Activated T-helper 9 cell treated with anti-CD3 and anti-CD28 coated beads, Interleukin-2, amount 50 U/mL, for 16 hours (primary cell): ENCODE results near the gene TAS1R2.
"Not testable (repeated sequence)": the region's sequence is repeated elsewhere in the genome, so short reads cannot be mapped to it uniquely, and the experiment has no call there.

Source experiments
- DNase-seq: peaks from one replicate; pipeline ENCODE4 v3.0.0-alpha.2; 2020; ENCODE audit warnings: low read depth

Gene TAS1R2

DNA sequence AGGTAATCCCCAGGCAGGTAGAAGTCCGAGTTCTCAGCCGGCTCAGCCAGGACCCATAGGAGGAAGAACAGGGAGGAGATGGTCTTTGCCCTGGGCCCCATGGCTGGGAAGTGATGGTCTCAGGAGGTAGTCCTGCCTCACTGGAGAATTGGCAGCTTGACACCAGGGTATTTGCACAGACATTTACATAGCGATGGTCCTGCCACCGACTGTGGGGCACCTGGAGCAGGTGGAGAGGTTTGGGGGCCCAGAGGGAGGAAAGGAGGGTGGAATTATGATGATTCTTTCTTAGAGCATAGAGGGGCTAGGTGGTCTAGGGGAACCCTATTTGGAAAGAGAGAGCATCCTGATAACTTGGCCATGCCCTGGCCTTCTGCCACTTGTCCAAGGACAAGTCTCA is at the start of gene TAS1R2:
TAS1R2 (minus strand) TSS at position 101 of the 400 bp plus-strand sequence; CDS start at position 101, 0 bp downstream.
- no peak for DNase-seq

GRCh38 chr1:18907917-18908845 is 48.7 kb upstream of the TAS1R2 start:
- no peak for DNase-seq

DNA sequence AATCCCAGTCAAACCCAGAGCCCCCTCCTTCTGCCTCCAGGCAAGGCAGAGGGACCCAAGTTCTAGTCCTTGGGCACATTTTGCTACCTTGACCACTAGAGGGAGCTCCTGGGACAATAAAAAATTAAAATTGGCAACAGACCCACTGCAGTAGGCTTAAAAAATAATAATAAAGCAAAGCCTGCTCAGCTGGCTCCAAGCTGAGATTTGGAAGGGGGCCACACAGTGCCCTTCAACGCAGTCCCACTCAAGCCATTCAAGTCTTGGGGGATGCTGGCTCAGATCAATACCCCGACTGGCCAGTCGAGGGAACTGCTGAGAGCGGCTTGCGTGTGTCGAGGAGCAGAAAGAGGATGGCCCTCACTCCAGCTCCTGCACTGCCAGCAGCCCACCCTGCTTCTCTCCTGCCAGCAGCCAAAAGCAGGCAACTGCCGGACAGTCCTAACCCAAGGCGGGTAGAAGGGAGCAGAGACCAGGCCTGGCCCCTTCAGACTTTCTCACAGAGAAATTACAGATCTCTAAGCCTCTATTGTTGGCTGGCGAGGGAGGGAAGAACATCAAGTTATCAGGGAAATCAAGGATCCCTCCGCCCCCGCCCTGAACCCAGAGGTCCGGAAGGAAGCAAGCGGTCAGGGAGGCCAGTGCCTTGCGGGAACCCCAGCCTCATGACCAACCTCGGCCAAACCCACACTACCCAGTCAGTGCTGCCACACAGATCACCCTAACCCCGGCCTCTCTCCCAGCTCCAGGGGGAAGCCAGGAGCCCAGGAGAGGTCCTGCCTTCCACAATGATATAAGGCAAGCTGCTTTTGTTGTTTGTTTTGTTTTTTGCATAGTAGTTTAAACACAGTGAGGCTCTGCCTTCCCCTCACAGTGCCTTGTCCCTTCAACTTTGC is 47.8 kb upstream of the TAS1R2 start:
- peak; percentile 24 for DNase-seq

- no peak for DNase-seq
These were observed 43.9 kb upstream of the TAS1R2 start for GRCh38 chr1:18903291-18903756.

GRCh38 chr1:18902523-18903290 is 43.2 kb upstream of the TAS1R2 start, which contains the start of gene ALDH4A1:
Gene ALDH4A1, minus strand, starts transcription at chr1:18902555. Its CDS starts 32 bp downstream, at chr1:18902523.
- DNase-seq: peak; percentile 84

GRCh38 chr1:18901952-18902522 is 42.6 kb upstream of the TAS1R2 start:
- DNase-seq: no peak

GRCh38 chr1:18901147-18901951 is 41.9 kb upstream of the TAS1R2 start:
- no peak for DNase-seq

GRCh38 chr1:18900303-18900841 is 40.9 kb upstream of the TAS1R2 start:
- no peak for DNase-seq

GRCh38 chr1:18899363-18900049 is 40.0 kb upstream of the TAS1R2 start:
- DNase-seq: no peak

DNA sequence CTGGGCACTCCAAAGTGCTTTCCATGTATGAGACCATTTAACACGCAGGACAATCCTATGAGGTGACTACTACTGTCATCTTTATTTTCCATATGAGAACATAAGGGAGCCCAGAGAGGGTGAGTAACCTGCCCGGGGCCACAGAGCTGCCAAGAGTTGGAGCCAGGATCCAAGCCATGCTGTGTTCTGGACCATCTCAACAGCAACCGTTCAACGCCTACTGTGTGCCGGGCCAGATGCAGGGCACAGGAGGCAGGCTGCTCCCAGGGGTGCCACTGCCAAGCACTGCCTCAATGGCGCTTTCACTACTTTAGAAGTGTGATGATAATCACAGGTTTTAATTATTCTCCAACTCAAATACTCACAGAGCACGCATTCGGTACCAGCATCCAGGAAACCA is 39.1 kb upstream of the TAS1R2 start:
- DNase-seq: no peak

DNA sequence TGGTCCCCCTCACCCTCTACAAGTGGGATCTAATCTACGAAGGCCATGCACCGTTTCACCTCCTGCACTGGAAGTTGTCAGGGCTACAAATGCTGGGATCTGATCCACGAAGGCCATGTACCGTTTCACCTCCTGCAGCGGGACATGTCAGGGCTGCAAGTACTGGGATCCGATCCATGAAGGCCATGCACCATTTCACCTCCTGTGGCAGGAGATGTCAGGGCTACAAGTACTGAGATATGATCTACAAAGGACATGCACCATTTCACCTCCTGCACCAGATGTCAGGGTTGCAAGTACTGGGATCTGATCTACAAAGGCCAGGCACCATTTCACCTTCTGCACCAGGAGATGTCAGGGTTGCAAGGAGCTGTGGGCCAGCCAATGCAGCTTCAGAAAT is 35.9 kb upstream of the TAS1R2 start:
- DNase-seq: no peak

GRCh38 chr1:18893120-18893519 is 33.7 kb upstream of the TAS1R2 start:
- DNase-seq: no peak

GRCh38 chr1:18891858-18892257 is 32.4 kb upstream of the TAS1R2 start:
- DNase-seq: not testable (repeated sequence)

- no peak for DNase-seq
These were observed 31.9 kb upstream of the TAS1R2 start for GRCh38 chr1:18891426-18891780.

GRCh38 chr1:18890706-18891425 is 31.4 kb upstream of the TAS1R2 start:
- no peak for DNase-seq

DNA sequence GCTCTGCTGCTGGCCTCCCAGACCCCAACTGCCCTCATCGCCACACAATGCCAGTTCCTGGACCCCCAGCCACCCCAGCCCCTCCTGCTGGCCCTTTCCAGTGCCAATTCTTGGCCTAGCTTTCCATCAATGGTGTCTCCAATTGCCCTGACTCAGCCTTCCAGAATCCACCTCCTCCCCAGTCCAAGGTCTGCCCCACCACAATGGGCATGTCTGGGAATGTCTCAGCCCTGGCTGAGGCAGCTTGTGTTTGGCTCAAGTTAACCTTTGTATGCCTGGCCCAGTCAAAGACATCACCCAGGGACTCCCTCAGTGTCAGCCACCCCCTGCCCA is 26.5 kb upstream of the TAS1R2 start:
- DNase-seq: no peak

DNA sequence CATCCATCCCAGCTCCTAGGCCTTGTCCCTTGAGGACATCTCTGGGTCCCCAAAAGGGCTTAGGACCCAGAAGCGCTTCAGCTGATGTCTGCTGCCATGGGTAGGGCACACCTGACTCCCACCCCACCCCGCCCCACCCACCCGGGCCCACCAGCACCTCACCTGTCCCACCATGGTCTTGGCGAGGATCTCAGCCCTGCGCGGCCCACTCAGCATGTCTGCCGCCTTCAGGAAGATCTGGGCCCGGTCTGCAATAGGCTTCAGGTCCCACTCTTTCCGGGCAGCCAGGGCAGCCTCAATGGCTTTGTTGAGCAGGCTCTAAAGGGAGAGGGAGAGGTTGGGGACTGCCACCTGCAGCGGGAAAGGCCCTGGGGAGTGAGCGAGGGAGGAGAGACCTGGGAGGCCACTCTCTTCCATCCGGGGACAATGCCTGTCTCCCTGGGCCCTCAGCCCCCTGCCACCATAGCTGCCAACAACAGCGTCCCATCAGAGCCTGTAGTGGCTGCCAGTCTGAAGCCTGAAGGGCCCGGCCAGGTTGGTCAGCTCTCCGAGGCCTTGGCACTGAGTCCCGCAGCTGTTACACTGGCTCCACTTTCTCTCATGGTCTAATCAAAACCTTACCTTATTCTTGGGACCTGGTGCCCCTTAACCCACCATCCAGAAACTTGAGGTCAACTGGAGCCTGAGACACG is 26.0 kb upstream of the TAS1R2 start:
- no peak for DNase-seq

DNA sequence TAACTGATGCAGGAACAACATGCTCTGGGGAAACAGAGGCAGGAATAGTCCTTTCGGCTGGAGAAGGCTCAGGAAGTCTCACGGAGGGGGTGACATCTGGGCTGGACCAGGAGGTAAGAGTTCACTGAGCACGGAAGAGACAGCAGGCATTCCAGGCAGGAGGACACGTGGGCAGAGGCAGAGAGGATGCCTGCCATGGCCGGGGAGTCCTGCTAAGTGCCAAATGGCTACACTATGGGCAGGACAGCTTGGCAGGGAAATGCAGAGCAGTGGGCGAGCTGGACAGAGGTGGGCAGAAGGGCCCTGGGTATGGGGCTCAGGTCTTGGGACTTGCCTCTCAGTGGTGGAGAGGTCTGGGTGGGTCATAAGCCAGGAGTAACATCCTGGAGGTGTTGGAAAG is 25.3 kb upstream of the TAS1R2 start:
- DNase-seq: no peak

DNA sequence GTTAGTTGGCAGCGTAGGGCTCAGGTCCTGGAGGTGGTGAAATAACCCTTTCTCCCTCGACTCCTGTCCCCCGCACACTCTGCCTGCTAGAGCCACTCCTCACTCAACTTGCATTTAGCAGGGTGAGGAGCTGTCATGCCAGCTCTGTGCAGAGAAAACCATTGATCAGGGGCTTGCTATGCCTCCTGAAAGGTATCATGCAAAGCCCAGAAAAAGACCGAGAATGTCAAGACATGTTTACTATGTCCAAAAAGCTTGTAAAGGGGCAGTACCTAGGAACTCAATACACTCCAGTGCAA is 24.9 kb upstream of the TAS1R2 start:
- DNase-seq: no peak
